GF-D8 (cell line): ENCODE measurements around the gene SIPA1L3.

Source experiments
- DNase-seq: peaks from one replicate; lab custom pipeline; 2025; lab: John Stamatoyannopoulos, UW

Gene SIPA1L3

DNA sequence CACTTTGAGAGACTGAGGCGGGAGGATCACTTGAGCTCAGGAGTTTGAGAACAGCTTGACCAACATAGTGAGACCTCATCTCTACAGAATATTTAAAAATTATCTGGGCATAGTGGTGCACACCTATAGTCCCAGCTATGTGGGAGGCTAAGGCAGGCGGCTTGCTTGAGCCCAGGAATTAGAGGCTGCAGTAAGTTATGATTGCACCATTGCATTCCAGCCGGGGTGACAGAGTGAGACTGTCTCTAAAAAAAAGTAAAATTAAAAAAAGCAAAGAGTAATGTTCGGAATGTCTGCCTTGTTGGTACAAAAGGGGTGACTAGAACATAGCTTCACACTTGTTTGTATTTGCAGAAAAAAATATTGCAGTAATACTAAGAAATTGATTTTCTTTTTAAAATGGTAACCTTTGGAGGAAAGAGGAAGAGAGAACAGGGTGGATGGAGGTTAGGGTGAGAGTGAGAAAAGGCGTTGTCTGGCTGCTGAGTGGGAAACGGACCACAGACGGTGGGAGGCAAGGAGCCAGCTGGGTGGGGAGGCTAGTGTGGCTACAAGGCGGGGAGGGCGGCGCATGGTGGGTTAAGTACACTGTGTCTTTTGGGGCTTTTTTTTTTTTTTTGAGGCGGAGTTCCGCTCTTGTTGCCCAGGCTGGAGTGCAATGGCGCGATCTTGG, 339.0 kb downstream of the SIPA1L3 start:
- no peak for DNase-seq

DNA sequence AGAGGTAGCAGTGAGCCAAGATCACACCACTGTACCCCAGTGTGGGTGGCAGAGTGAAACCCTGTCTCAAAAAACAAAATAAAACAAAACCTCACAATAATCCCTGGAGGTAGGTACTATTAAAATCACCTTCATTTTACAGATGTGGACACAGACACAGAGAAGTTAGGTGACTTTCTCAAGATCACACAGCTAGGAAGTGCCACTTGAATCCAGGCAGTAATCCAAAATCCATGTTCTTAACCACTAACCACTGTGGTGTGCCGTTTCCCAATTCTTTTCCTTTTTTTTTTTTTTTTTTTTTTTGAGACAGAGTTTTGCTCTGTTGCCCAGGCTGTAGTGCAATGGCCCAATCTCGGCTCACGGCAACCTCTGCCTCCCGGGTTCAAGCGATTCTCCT, 340.1 kb downstream of the SIPA1L3 start:
- no peak for DNase-seq

DNA sequence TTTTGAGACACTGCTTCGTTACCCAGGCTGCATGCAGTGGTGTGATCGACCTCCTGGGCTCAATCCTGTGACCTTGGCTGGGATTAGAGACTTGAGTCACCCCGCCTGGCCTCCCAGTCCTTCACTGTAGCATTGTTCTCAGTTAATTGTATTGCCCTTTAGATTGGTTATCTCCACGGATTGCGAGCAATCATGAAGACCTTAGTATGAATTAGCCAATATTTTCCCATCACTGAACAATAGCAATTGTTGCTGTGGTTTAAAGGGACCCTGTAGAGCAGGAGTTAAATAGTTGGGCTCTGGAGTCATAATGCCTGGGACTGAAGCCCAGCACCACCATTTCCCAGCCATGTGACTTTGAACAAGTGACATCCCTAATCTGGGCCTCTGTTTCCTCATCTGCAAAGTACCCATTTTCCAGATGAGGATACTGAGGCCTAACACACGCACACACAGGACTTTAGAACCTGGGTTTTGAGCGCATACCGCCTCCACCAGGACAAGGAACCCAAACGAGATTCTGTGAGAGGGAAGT, 340.8 kb downstream of the SIPA1L3 start:
- no peak for DNase-seq

DNA sequence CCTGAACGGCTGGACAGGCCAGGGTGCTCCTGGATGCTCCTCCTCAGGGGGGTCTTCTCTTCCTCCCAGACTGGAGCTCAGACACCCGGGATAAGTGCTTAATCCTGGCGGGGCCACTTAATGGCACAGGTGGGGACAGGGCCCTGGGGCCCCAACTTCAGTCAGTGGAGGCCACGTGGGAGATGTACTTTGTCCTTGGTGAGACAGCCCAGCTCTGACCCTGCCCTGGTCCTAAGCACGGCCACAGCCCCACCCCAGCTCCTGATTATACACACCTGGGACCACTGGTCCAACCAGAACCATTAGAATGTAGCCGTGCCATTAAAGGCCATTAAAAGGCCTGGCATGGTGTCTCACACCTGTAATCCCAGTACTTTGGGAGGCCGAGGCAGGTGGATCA, 341.4 kb downstream of the SIPA1L3 start:
- DNase-seq: no peak

DNA sequence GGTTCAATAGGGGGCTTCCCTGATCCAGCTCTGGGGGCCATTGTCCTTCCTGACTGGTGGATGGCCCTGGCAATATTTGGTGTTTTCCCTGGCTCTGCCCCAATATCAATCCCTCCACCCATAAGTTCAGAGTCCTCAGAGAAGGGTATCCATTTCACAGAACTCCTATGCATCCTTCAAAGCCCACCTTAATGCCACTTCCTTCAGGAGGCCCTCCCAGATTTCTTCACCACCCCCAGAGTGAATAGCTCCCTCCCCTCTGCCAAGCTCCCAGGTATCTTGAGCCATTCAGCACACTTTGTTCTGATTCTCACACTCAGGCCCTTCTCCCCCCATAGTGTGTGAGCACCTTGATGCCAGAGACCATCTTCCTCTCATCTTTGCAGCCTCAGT, 343.4 kb downstream of the SIPA1L3 start:
- DNase-seq: no peak

DNA sequence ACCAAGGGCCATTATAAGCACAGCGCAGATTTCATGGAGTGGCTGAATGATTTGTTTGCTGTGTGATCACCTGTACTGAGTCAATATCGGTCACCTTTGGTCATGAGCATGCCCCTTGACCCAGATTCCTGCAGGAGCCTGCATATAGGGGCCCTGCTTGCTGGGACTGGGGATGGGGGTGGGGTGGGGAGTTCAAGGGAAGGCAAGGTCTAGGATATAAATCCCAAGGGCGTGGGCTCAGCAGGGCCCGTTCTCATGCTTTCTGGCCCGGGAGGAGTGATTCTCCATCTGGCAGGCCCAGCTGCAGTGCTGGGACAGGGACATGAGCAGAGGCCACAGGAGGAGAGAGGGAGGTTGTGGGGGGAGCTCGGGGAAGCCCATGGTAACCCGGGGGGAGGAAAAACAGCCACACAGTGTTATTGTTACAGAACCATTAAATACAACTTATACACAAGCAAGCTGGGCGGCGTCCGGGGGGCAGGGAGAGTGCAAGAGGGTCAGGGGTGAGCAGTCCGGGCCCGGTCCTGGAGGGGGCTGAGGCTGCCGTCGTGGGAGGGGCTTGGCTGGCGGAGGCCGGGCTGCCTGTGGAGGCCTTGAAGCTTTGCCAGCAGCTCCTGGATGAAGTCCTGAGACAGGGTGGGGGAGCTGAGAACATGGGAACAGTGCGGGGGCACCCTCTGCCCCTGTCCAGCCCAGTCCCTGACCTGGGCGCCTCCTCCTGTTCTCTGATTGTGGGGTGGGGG, 344.0 kb downstream of the SIPA1L3 start:
- no peak for DNase-seq

DNA sequence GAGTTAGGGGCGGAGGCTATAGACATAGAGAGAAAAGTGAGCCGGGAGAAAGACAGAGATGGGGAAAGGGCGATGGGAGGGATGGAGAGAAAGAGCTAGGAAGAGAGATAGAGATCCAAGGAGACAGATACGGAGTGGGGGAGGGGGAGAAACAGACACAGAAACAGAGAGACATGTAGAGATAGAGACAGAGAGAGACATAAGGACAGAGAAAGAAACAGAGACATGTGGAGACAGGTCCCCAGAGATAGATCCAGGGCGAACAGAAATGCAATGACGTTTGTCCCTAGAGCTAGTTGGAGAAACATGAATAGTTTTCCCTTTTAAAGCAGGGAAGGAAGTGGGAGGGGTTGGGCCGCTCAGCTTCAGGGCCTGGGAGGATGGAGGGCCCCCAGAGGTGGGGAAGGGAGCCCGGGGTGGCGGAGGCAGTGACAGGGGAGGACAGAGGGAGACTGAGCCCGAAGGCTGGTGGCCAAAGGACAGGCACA, 344.6 kb downstream of the SIPA1L3 start:
- DNase-seq: no peak

DNA sequence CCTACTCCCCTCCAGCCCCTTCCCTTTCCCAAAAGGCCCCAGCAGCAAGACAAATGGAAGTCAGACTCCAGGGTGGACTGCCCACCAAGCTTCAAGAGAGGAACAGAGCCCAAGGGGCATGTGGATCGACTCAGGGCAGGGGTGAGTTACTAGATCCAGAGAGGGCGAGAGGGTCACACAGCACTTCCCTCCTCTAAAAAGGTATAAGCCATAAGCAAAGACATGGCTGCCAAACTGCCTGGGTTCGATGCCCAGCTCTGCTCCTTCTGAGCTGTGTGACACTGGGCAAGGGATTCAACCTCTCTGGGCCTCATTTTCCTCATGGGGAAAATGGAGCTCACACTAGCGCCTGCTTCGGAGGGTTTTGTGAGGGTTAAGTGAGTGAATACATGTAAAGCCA, 345.4 kb downstream of the SIPA1L3 start:
- DNase-seq: no peak

DNA sequence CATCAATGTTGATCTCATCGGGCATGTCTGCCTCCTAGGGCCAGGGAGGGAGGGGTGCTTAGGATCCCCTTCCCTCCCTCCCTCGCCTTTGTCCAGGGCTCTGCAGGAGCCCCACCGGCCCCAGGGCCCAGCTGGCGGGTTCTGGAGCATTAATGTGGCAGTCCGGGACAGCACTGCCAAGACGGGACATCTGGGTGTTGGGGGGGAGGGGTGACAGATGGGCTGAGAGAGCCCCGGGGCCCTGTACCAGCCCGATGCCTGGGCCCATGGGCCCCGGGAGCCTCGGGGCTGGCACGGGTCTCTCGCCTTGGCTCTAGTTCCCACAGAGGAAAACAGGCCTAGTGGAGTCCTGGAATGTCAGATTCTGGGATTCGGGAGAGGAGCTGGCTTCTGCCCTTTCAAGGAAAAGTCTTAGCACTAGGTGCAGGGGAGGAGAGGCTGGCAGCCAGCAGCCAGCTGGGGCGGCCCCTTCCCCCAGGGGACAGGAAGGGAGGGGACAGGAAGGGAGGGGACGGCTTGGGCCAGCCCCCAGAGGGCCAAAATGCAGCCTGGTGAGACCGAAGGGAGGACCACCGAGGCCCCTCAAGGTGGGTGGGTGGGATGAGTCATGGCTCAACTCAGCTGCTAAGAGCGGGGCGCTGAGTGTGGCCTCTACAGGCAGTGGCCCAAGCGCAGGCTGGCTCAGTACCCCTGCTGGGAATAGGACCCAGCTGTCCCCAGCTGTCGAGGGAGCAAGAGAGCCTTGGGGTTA, 346.1 kb downstream of the SIPA1L3 start:
- DNase-seq: no peak

DNA sequence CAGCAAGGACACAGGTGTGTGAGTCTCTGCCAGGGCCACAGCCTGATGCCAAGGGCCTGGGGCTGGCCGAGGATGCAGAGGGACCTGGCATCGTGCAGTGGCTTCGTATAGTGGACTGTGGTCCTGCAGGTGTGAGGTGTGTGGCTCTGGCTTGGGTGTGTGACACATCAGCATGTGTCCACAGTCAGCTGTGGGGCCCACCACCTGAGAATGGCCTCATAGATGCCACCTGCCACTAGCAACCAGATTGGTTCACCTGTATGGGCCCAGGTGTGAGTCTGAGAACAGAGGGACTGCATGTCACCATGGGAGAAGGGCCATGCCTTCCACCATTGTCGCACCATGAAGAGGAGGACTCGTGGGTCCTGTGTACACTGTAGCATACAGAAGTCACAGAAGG, 346.8 kb downstream of the SIPA1L3 start:
- no peak for DNase-seq

DNA sequence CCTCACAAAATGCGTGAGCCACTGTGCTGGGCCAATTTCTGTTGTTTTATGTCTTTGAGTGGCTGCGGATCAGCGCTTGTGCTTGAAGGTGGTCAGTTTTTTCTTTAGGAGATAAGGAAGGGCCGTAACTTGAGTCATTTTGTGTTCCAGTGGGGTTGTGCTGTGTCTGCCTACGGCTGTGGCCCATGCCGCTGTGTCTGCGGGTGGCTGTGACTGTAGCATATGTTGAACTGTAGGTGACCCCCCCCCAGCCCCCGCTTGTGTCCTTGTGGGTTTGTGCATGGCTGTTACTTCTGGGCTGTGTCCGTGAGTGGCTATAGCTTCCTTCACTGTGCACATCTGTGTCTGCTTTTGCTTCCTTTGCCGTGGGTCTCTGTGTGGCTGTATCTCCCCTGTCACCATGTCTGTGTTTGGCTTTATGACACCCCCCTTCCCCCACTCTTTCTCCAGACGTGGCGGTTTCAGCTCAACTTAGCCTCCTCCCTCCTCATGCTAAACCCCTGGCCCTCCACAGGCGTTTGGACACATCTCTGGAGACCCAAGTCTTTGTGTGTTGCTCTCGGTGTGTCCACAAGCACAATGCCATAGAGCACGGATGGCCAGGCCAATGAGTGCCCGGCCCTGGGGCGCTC, 348.5 kb downstream of the SIPA1L3 start:
- no peak for DNase-seq
